ENCODE measurements around the gene TRIM44. TPM values are rescaled to one million over a fixed set of nuclear protein-coding genes. Genes with fewer than 3 reads are reported as not detected.
"Not testable (repeated sequence)": the region's sequence is repeated elsewhere in the genome, so short reads cannot be mapped to it uniquely, and the experiment has no call there.

The TRIM44 gene
- total RNA-seq, 1 donor from 2014 or later = 40.9 TPM

- DNase-seq (ENCODE audit: extremely low read depth, low read depth, low spot score) = no peak
These were observed 147.6 kb downstream of the TRIM44 start for GRCh38 chr11:35810045-35810645.

GRCh38 chr11:35811783-35812182, 149.2 kb downstream of the TRIM44 start:
- no peak for DNase-seq (ENCODE audit: extremely low read depth, low read depth, low spot score)

DNA sequence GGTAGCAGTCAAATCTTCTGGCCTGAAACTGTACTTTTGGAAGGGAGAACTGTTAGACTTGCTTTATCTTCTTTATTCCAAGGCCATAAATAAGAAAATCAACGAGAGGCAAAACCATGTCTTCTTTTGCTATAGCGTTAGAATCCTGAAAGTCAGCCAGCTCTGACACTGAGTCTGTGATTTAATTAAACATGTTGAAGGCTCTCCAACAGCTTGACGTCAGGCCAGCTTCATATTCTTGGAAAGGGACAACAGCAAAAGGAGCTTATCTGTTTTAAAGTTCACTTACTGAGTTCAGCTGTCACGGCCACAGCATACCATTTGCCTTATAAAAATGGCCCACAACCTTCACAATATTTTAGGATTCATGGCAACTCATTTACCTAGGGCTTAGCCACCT, 150.3 kb downstream of the TRIM44 start:
- no peak for DNase-seq (ENCODE audit: extremely low read depth, low read depth, low spot score)

DNA sequence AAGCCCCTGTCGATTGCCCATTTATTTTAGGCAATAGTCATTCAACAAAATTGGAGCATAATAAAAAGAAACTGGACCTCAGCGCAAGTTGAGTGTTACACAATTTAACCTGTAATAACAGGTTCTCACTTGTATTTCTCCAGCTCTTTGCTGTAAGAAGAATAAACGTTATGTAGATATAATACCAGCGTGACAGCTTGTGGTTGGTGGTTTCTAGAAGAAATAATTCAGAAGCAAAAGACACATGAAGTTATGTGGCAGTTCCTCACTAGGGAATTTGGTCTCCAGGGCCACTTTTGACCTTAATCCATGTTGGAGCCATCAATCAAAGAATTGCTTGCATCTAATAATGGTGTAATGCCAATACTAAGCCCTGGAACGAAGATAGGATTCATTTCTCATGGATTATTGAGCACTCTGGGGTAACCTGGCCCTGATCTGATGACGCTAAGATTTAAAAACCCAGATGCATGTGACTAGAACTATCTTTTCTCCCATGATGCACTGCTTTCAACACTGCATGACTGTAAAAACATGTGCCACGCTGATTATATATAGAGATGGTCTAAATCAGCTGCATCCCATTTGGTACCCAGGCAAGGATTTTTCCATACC, 151.6 kb downstream of the TRIM44 start:
- DNase-seq (ENCODE audit: extremely low read depth, low read depth, low spot score) = no peak

DNA sequence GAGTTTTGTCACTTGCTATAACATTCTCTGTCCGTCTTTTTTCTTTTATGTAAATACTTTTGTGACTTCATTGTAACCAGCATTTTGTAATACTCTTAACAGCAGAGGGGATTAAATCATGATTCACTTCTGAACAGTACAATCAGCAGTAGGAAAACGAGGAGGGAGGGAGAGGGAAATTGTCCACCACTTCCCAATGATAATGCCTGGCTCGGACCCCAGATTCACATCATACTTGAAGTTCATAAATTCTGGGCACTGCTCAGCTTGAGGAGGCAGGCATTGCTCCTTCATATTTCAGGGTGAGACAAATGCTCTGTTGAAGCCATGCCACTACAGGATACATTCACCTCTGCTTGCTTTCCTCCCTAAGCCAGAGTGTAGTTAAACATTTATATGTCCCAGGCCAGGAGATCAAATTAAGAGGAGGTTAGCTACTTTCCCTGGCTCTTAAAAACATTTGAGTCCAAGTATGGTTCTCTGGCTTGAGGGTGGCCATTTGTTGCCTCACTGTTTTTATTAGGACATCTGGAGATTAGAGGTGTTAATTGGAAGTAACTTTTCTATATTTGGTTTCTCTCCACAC, 152.2 kb downstream of the TRIM44 start:
- no peak for DNase-seq (ENCODE audit: extremely low read depth, low read depth, low spot score)

DNA sequence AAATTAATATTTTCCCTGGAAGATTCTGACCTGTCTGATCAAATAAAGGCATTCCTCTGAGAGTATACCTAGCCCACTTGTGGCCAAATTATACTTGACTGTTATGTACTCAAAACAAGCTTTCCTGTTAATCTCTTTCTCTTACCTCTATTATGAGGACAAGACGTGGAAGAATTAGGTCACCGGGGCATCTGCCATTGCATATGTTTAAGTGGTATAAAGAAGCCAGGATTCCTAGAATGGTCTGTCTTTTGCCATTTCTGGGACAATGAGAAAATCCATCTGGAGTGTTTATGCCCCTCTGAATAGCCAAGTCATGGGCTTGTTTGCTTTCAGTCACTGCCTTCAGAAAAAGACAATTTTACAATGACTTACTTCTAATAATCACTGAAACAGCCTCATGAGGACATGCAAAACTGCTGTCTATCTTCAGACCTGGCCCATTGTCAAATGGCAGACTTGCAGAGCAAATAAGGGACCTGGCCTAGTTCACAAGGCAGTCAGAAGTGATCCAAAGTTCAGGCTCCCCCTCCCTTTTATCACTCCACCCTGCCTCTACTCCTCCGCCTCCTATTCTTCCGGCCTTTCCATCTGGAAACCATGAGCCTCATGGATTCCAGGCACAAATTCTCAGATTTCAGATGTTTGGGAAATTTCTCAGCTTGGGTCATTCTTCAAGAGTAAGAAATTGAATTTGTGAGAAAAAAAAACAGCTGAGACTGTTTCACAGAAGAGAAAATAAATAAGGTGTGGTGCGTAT, 153.2 kb downstream of the TRIM44 start:
- no peak for DNase-seq (ENCODE audit: extremely low read depth, low read depth, low spot score)

DNA sequence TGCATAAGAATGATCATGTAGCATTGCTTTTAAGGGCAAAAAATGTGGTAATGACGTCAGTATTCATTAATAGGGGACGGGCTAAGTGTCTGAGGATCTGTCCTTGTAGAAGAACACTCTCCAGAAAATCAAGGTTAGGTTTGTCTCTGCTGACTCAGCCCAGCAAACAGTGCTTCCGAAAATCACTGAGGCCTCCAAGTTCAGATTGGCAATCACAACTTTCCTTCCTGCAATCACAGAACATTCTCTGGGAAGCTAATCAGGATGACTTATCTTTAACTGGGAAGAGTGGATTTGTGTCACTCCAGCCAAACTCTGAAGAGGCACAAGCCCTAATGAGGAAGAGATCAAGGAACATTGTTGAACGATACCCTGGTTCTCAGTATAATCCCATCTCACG, 158.0 kb downstream of the TRIM44 start:
- DNase-seq (ENCODE audit: extremely low read depth, low read depth, low spot score) = no peak

DNA sequence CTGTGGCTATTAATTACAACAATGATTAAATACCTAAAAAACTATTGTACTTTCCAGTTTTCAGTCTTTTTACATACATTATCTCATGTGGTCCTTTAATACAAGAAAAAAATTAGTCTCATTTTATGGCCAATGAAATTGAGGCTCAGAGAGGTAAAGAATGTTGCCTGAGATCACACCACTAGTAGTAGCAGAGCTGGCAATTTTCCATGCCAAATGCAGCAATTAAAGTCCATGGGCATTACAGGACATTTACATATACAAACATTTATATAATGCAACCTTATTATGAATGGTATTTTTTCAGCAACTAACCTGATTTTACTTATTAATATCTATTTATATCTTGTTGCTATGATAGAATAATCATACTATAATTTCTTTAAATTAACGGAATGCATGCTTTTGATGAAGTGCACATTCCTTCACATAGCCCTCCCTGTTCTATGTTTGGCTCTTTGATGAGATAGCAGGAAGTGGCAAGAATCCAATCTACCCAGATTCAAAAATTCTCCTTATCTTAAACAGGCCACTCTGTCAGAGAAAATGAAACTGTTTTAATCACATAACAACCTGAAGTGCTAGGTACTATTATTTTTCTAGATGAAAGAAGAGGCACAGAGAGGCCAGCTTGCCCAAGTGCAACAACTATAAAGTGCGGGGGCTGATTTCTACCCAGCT, 160.4 kb downstream of the TRIM44 start:
- DNase-seq (ENCODE audit: extremely low read depth, low read depth, low spot score) = no peak

DNA sequence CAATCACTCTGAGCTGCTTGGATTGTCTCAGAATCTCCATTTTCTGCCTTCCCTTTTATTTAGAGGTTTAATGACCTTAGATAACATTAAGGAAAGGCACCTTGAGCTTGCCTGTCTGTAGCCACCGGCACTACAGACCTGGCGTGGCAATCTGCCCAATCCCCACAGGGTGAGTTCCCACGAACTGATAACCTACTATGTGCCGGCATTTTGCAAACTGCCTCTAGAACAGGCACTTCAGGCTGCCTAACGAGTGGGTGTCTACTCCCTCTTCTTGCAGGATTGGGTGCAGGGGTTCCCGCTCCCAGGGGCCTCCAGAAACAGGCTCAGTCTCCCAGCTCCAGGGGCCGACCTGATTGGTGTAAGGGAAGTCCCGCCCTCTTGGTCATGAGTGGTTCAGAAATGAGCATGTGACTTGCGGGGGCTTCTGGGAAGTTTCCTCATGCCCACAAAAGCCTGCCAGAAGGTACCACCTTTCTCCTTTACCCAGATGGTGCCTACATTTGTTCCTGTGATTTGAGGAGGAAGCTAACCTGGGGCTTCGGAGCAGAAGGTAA, 161.2 kb downstream of the TRIM44 start:
- no peak for DNase-seq (ENCODE audit: extremely low read depth, low read depth, low spot score)

GRCh38 chr11:35825386-35825785, 162.8 kb downstream of the TRIM44 start:
- DNase-seq (ENCODE audit: extremely low read depth, low read depth, low spot score) = no peak

GRCh38 chr11:35826006-35826405, 163.4 kb downstream of the TRIM44 start:
- DNase-seq (ENCODE audit: extremely low read depth, low read depth, low spot score) = no peak

DNA sequence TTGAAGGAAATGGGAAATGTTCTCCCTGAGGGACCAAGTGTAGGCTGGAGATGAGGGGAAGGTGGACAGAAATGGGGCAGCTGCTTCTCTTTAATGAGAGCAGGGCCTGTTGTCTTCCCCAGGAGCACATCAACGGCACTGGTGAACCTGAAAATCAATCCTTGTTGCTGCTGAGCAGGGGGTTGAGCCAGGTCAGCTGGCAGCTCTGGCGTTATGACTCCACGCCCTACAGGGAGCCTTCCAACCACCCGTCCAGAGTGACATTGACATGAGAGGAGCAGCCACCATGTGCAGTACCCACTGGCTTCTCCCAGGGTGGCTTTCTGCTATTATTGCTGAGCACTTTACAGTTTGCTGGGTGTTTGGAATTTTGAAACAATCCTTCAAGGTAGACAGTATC, 164.4 kb downstream of the TRIM44 start:
- no peak for DNase-seq (ENCODE audit: extremely low read depth, low read depth, low spot score)

GRCh38 chr11:35836205-35836604, 173.6 kb downstream of the TRIM44 start:
- DNase-seq (ENCODE audit: extremely low read depth, low read depth, low spot score) = no peak

GRCh38 chr11:35838071-35838470, 175.5 kb downstream of the TRIM44 start:
- no peak for DNase-seq (ENCODE audit: extremely low read depth, low read depth, low spot score)

GRCh38 chr11:35838697-35839367, 176.3 kb downstream of the TRIM44 start:
- not testable (repeated sequence) for DNase-seq (ENCODE audit: extremely low read depth, low read depth, low spot score)

DNA sequence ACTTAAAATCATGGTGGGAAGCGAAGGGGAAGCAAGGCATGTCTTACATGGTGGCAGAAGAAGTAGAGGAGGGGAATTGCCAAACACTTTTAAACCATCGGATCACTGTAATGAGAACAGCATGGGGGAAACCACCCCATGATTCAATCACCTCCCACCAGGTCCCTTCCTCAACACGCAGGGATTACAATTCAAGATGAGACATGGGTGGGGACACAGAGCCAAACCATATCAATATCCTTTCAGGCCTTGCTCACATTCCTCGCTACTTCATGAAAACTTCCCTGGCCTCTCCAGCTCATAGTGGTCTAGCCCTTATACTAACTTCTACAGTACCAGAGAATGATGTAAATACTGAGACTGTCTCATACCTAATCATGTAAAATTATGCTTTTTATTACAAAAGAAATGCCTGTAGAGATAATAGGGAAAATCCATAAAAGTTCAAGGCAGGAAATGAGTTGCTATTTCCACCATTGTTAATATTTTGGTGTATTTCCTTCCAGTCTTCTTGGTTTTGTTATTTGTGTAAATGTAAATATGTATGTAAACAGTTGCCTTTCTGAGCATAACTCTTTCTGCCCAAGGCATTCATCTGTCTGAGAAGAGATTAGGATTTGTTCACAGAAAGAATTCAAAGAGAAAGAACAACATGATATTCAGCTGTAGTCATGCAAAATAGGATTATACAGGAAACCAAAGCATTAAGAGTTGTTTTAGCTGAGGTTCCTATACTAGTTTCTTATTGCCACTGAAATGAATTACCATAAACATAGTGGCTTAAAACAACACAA, 177.0 kb downstream of the TRIM44 start:
- no peak for DNase-seq (ENCODE audit: extremely low read depth, low read depth, low spot score)

GRCh38 chr11:35841733-35842132, 179.2 kb downstream of the TRIM44 start:
- DNase-seq (ENCODE audit: extremely low read depth, low read depth, low spot score) = no peak

DNA sequence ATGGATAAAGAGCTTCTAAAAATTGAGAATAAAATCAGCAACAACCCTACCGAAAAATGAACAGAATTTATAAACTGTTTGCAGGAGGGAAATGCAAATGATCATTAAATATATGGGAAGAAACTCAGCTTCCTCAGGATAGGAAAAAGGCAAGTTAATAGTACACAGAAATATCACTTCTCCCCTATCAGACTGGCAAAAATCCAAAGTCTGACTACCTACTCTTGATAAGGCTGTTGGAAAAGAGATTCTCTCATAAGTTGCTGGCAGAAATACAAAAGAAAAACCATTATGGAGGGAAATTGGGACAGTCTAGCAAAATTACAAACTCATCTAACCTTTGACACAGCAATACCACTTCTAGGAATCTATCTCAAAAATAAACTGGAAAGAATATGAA, 180.4 kb downstream of the TRIM44 start:
- DNase-seq (ENCODE audit: extremely low read depth, low read depth, low spot score) = no peak

DNA sequence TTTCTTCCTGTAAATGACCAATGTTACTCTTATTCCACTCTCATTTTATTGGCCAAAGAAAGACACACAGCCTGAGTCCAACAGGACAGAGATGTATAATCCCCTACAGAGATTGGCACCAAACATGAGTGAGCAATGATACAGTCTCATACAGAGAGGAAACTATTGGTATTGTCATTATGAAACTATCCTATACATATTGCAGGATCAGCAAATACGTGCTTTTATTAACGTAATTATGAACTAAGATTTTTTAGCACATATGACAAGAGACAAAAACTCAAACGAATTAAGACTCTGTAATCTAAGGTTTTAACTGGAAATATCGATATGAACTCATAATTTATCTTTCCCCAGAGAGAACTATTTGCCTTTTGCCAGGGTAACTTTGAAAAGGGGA, 182.0 kb downstream of the TRIM44 start:
- DNase-seq (ENCODE audit: extremely low read depth, low read depth, low spot score) = no peak

GRCh38 chr11:35845860-35846259, 183.3 kb downstream of the TRIM44 start:
- no peak for DNase-seq (ENCODE audit: extremely low read depth, low read depth, low spot score)
